Mammary epithelial cell (primary cell): ENCODE results near the gene RTL1.

Experiments used
- CTCF ChIP-seq, 2 donors: IDR thresholded peaks in 1 of 2; conservative IDR thresholded peaks in 1 of 2; 2 replicates each; pipeline ENCODE4 v1.5.1; 2011 to 2012; ENCODE audit warnings: inconsistent platforms in 2 of 2, low read length in 2 of 2, mild to moderate bottlenecking in 2 of 2, control low read depth in 1 of 2, low read depth in 1 of 2; ENCODE audit not compliant: insufficient read depth in 1 of 2; ENCODE audit errors: extremely low read depth in 1 of 2
- EZH2 ChIP-seq: IDR thresholded peaks from 2 replicates; pipeline ENCODE4 v1.6.1; 2012; ENCODE audit warnings: low read length, inconsistent platforms, borderline replicate concordance

- TF ChIP-seq CTCF (conservative IDR thresholded peaks at IDR 0.05 in 1 of 2, IDR thresholded peaks at IDR 0.05 in 1 of 2; ENCODE audit: extremely low read depth in 1 of 2, insufficient read depth in 1 of 2, low read depth in 1 of 2, low read length in 2 of 2) (no peak), EZH2 (no peak)
Measured at GRCh38 chr14:100880271-100881101, 23.0 kb downstream of the RTL1 start.
